ENCODE results near the gene PLA2G4E.

Gene PLA2G4E

DNA sequence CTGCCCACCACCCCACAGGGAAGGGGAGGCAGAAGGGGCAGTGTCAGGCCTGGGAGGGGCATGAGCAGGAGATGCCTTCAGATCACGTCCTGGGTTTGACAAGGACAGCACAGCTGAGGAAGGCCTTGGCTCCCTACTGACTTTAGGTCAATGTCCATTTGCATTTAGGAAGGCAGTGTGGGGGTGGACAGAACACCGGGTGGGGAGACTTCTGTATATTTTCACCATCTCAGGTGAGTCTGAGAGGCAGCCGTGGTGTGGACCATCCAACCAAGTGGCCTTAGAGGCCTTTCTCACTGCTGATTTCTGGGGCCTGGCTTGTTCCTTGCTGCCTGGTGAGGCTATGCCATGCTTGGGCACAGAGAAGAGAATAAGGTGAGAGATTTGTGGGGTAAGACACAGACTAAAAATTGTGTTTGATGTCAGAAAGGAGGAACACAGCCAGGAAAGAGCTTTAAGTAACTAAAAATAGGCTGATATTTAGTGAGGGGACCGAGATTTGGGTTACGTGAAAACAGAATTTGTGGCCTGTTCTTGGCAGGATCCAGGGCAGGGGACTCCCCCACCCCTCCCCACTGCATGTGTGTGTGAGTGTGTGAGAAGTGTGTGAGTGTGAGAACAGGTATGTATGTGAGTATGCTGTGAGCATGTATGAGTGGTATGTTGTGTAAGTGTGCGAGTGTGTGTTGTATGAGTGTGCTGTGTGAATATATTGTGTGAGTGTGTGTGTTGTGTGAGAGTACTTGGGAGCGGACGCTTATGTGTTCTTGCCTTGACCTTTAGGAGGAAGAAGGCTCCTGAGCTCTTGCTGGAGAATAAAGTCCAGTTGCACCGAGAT, 11.8 kb upstream of the PLA2G4E start:
- TF ChIP-seq ZFX (IDR thresholded peaks at IDR 0.05; ENCODE audit: borderline replicate concordance), result no peak
- no peak overlapping the region for H3K27ac ChIP-seq

DNA sequence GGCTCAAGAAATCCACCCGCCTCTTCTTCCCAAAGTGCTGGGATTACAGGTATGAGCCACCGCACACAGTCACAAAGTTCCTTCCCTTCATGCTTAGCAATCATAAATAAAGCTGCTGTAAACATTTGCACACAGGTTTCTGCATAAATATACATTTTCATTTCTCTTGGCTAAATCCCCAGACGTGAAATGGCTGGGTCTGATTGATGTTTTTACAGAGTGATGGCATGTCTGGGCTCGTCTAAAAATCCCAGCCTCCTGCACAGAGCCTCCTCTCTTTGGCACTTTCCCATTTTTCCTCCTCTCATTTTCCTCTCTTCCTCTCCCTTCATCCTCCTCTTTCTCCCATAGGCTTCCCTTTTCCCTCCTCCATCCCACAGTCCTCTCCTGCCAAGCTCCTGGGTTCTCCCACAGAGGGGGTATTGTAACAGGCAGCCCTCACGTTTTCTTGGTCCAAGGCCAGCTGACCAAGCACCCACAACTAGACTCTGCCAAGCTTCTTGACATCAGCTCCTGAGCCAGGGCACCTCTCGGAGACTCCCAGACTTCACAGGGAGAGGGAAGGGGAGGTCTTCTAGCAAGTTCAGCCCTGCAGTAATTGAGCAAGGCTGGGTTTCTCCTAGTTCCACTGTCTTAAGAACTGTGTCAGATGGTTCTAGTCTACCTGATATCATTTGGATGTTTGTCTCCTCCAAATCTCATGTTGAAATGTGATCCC, 10.5 kb upstream of the PLA2G4E start:
- no peak for TF ChIP-seq ZFX (IDR thresholded peaks at IDR 0.05; ENCODE audit: borderline replicate concordance)
- TF ChIP-seq, protein P1, sequence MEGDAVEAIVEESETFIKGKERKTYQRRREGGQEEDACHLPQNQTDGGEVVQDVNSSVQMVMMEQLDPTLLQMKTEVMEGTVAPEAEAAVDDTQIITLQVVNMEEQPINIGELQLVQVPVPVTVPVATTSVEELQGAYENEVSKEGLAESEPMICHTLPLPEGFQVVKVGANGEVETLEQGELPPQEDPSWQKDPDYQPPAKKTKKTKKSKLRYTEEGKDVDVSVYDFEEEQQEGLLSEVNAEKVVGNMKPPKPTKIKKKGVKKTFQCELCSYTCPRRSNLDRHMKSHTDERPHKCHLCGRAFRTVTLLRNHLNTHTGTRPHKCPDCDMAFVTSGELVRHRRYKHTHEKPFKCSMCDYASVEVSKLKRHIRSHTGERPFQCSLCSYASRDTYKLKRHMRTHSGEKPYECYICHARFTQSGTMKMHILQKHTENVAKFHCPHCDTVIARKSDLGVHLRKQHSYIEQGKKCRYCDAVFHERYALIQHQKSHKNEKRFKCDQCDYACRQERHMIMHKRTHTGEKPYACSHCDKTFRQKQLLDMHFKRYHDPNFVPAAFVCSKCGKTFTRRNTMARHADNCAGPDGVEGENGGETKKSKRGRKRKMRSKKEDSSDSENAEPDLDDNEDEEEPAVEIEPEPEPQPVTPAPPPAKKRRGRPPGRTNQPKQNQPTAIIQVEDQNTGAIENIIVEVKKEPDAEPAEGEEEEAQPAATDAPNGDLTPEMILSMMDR (IDR thresholded peaks at IDR 0.05), result no peak
- H3K27ac ChIP-seq, result no peak overlapping the region

DNA sequence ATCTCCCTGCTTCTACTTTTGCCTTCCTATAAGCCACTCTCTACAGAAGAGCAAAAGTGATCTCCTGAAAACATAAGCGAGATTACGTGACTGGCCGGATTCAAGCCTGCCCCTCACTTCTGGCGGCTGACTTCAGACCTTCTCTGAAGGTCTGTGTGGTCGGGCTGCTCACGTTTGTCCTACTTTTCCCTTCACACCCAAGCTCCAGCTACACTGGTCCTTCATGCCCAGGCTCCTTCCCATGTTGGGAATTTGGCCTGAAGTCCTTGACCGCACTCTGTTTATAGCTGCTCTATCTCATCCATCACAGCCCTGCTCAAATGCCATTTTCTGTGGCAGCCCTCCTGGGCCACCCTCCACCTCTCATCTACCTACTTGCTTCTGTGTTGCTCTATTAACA, 6.7 kb upstream of the PLA2G4E start:
- no peak overlapping the region for H3K27ac ChIP-seq
- TF ChIP-seq, protein P1 (IDR thresholded peaks at IDR 0.05), result no peak
- no peak for TF ChIP-seq ZFX (IDR thresholded peaks at IDR 0.05; ENCODE audit: borderline replicate concordance)

DNA sequence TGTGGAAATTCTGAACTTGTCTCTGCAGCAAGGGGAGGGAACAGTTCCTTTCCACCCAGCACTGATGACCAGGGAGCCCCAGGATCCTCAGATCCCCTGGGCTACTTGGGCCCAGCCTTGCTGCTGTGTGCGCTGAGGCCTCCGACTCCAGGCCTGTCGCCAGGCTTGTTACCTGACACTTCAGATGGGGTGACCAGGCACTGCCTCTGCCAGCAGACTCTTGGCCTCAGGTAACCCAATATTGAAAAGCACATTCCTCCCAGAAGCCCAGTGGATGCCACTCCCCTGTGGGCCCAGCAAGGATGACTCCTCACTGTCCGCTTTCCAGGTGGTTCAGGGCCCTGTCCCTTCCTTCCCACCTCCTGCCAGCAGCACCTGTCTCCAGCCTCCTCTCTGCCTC, 3.5 kb upstream of the PLA2G4E start:
- H3K27ac ChIP-seq, result no peak overlapping the region
- TF ChIP-seq ZFX (IDR thresholded peaks at IDR 0.05; ENCODE audit: borderline replicate concordance), result no peak
- TF ChIP-seq, protein P1 (IDR thresholded peaks at IDR 0.05), result no peak

DNA sequence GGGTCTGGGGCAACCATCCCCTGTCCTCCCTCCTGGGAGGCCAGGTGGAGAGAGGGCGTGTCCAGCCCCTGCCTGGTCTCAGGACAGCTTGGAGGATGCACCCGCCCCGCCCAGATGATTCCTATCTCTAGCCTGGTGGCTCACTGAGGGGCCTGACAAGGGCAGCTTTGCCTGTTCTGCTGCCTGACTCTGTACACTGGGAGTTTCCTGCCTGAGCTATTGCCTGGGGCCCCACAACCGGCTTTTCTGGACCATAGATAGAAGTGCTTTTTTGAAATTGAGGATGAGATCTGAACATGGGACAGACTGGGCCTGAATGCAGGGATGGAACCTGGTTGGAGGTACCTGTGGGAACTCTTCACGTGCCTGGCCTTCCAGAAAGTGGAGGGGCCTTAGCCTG, 751 bp upstream of the PLA2G4E start:
- H3K27ac ChIP-seq, result no peak overlapping the region
- TF ChIP-seq, protein P1 (IDR thresholded peaks at IDR 0.05), result no peak
- no peak for TF ChIP-seq ZFX (IDR thresholded peaks at IDR 0.05; ENCODE audit: borderline replicate concordance)

DNA sequence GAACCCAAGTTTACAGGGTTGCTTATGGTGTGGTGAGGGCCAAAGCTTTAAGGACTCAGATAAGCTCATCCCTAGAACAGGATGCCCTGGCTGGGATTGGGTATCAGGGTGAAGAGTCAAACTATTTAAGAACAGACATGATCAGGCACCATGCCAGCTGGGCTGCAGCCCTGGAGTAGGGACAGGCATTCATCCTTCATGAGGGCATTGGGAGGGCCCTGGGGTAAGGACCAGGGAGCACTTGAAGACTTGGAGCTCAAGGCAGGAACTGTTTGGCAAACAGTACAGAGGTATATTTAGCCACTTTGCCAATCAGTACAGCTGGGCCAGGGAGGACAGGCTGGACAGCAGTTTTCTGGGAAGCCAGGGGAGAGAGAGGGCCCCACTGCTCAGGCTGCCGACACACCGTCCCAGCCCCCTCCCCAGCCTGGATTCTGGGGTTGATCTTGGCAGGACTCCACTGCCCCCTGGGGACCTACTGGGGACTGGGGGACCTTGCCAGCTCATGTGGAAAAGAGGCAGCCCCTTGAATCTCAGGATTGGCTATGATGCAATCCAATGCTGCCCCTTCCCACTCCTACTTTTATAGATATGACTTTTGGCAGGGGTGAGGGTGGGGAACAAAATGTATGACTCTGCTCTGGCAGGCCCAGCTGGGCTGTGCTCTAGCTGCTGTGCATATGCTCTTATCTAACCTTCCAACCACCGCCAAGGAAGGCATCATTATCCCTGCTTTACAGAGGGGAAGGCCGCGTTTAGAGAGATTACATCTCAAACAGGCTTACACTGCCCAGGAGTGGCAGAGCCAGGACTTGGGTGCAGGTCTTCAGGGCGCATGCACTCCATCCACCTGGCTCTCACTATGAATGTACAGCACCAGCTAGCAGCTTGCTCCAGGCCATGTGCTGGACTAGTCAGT, 2.3 kb downstream of the PLA2G4E start:
- TF ChIP-seq, protein P1 (IDR thresholded peaks at IDR 0.05), result no peak
- TF ChIP-seq ZFX (IDR thresholded peaks at IDR 0.05; ENCODE audit: borderline replicate concordance), result no peak
- no peak overlapping the region for H3K27ac ChIP-seq

DNA sequence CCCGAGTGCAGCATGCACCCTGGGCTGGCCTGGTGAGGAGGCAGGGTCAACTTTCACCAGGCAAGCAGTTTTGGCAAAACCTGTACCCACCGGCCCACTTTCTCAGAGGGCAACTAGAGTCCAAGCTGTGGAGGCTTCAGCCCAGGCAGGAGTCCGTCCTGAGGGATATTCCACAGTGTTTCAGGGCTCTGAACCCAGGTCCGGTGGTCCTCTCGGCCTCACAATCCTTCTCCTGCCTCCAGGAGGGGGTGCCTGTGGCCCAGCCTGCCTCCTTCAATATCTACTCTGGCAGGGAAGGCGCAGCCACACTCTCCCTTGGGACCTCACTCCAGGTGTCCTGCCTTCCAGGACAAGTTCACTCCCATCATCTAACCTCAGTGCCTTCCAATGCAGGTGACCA, 3.9 kb downstream of the PLA2G4E start:
- TF ChIP-seq ZFX (IDR thresholded peaks at IDR 0.05; ENCODE audit: borderline replicate concordance), result no peak
- TF ChIP-seq, protein P1 (IDR thresholded peaks at IDR 0.05), result no peak
- H3K27ac ChIP-seq, result no peak overlapping the region

Data from 22Rv1 (cell line).